Glomerular visceral epithelial cell (primary cell): ENCODE measurements around the gene C14orf39.
A peak's percentile ranks its signal among the peaks of the same experiment; 100 is the strongest.

ENCODE experiments used
- DNase-seq: peaks from one replicate; pipeline ENCODE4 v3.0.0-alpha.2; 2016; ENCODE audit errors: extremely low spot score

C14orf39 gene

GRCh38 chr14:60485598-60486251, at the start of gene C14orf39:
TSS of gene C14orf39 (minus strand) at chr14:60486063. CDS start at chr14:60485078, 985 bp downstream.
- DNase-seq, result no peak

- DNase-seq, result no peak
Measured at GRCh38 chr14:60532442-60532841, 46.6 kb upstream of the C14orf39 start.

GRCh38 chr14:60515511-60516289, 29.8 kb upstream of the C14orf39 start:
- no peak for DNase-seq

GRCh38 chr14:60514741-60515491, 29.1 kb upstream of the C14orf39 start:
- no peak for DNase-seq

- DNase-seq, result no peak
Measured at GRCh38 chr14:60514378-60514740, 28.5 kb upstream of the C14orf39 start.

GRCh38 chr14:60512973-60513571, 27.2 kb upstream of the C14orf39 start:
- DNase-seq, result no peak

GRCh38 chr14:60512126-60512525, 26.3 kb upstream of the C14orf39 start:
- DNase-seq, result no peak

- no peak for DNase-seq
Measured at GRCh38 chr14:60510951-60511599, 25.2 kb upstream of the C14orf39 start.

GRCh38 chr14:60510254-60510950, 24.5 kb upstream of the C14orf39 start:
- no peak for DNase-seq

GRCh38 chr14:60509438-60510253, 23.8 kb upstream of the C14orf39 start:
- DNase-seq, result no peak

- peak; percentile 11 for DNase-seq
Measured at GRCh38 chr14:60508707-60509437, 23.0 kb upstream of the C14orf39 start, which contains the start of gene SIX6. TSS of gene SIX6 (plus strand) at chr14:60509146. CDS start at chr14:60509399, 253 bp downstream.

GRCh38 chr14:60508363-60508706, 22.5 kb upstream of the C14orf39 start:
- DNase-seq, result no peak

GRCh38 chr14:60506985-60507829, 21.3 kb upstream of the C14orf39 start:
- no peak for DNase-seq

GRCh38 chr14:60506462-60506984, 20.7 kb upstream of the C14orf39 start:
- no peak for DNase-seq

GRCh38 chr14:60506010-60506409, 20.1 kb upstream of the C14orf39 start:
- DNase-seq, result no peak

GRCh38 chr14:60505448-60505847, 19.6 kb upstream of the C14orf39 start:
- no peak for DNase-seq

- DNase-seq, result no peak
Measured at GRCh38 chr14:60502541-60502940, 16.7 kb upstream of the C14orf39 start.

- DNase-seq, result no peak
Measured at GRCh38 chr14:60495946-60496345, 10.1 kb upstream of the C14orf39 start.
